HepG2 (cell line): ENCODE measurements around the gene KAZALD1. TPM values are rescaled to one million over a fixed set of nuclear protein-coding genes. Genes with fewer than 3 reads are reported as not detected.

Experiments used
- AGO2 ChIP-seq: fragments of 200-400 bp; formaldehyde crosslinking; optimal IDR thresholded peaks from 2 replicates; pipeline ENCODE3; 2017; ENCODE audit warnings: mild to moderate bottlenecking, low read depth, low read length, moderate library complexity
- BATF2 ChIP-seq: sonication (generic); formaldehyde crosslinking; IDR thresholded peaks from 2 replicates; pipeline ENCODE4 v1.8.0; 2022; ENCODE audit warnings: mild to moderate bottlenecking, missing genetic modification reagents, moderate library complexity
- HHEX ChIP-seq: IDR thresholded peaks from 2 replicates; pipeline ENCODE4 v1.6.1; 2016; ENCODE audit warnings: control low read depth
- IRX3 ChIP-seq: sonication (generic); formaldehyde crosslinking; IDR thresholded peaks from 2 replicates; pipeline ENCODE4 v1.8.1; 2023; ENCODE audit warnings: mild to moderate bottlenecking, low read depth, missing genetic modification reagents, borderline replicate concordance
- JARID2 ChIP-seq: sonication (generic); formaldehyde crosslinking; IDR thresholded peaks from 2 replicates; pipeline ENCODE4 v1.8.1; 2023; ENCODE audit warnings: missing genetic modification reagents, inconsistent platforms; ENCODE audit not compliant: insufficient replicate concordance
- NCOA1 ChIP-seq: sonication (generic); formaldehyde crosslinking; IDR thresholded peaks from 2 replicates; pipeline ENCODE4 v1.9.0; 2021; ENCODE audit warnings: missing genetic modification reagents
- NPAS2 ChIP-seq: sonication (generic); formaldehyde crosslinking; IDR thresholded peaks from 2 replicates; pipeline ENCODE4 v1.8.0; 2022; ENCODE audit warnings: mild to moderate bottlenecking, missing genetic modification reagents, borderline replicate concordance
- RCOR2 ChIP-seq: IDR thresholded peaks from 2 replicates; pipeline ENCODE4 v1.6.1; 2016; ENCODE audit warnings: missing biosample characterization, missing genetic modification reagents
- SP140L ChIP-seq: sonication (generic); formaldehyde crosslinking; IDR thresholded peaks from 2 replicates; pipeline ENCODE4 v1.4.0; 2020; ENCODE audit warnings: missing genetic modification reagents, borderline replicate concordance
- SP2 ChIP-seq: sonication (generic); formaldehyde crosslinking; IDR thresholded peaks from 2 replicates; pipeline ENCODE4 v1.5.1; 2020; ENCODE audit warnings: mild to moderate bottlenecking, missing genetic modification reagents
- TCF7 ChIP-seq: sonication (generic); IDR thresholded peaks from 2 replicates; pipeline ENCODE4 v1.6.1; 2016; ENCODE audit warnings: antibody characterized with exemption, low read depth
- TOE1 ChIP-seq: sonication (generic); formaldehyde crosslinking; IDR thresholded peaks from 2 replicates; pipeline ENCODE4 v1.4.0; 2020; ENCODE audit warnings: mild to moderate bottlenecking, missing genetic modification reagents
- ZBTB25 ChIP-seq: IDR thresholded peaks from 2 replicates; pipeline ENCODE4 v1.6.1; 2018; ENCODE audit warnings: missing genetic modification reagents
- ZMAT3 ChIP-seq: sonication (generic); formaldehyde crosslinking; conservative IDR thresholded peaks from 2 replicates; pipeline ENCODE4 v1.7.0; 2021; ENCODE audit warnings: missing genetic modification reagents
- ZNF121 ChIP-seq: sonication (generic); formaldehyde crosslinking; IDR thresholded peaks from 2 replicates; pipeline ENCODE4 v1.5.0; 2020; ENCODE audit warnings: mild to moderate bottlenecking, missing genetic modification reagents
- ZNF235 ChIP-seq: sonication (generic); formaldehyde crosslinking; IDR thresholded peaks from 2 replicates; pipeline ENCODE4 v1.8.1; 2023; ENCODE audit warnings: mild to moderate bottlenecking, missing genetic modification reagents, borderline replicate concordance
- ZNF253 ChIP-seq: sonication (generic); formaldehyde crosslinking; IDR thresholded peaks from 2 replicates; pipeline ENCODE4 v1.8.0; 2022; ENCODE audit warnings: mild to moderate bottlenecking, missing genetic modification reagents, borderline replicate concordance
- ZNF558 ChIP-seq: sonication (generic); formaldehyde crosslinking; IDR thresholded peaks from 2 replicates; pipeline ENCODE4 v1.9.0; 2022; ENCODE audit warnings: mild to moderate bottlenecking, missing genetic modification reagents, borderline replicate concordance
- ZNF670 ChIP-seq: sonication (generic); formaldehyde crosslinking; IDR thresholded peaks from 2 replicates; pipeline ENCODE4 v1.8.0; 2022; ENCODE audit warnings: mild to moderate bottlenecking, missing genetic modification reagents, borderline replicate concordance
- ZNF780A ChIP-seq: sonication (generic); formaldehyde crosslinking; IDR thresholded peaks from 2 replicates; pipeline ENCODE4 v1.8.0; 2022; ENCODE audit warnings: mild to moderate bottlenecking, missing genetic modification reagents, moderate library complexity
- ZNF841 ChIP-seq: sonication (generic); formaldehyde crosslinking; IDR thresholded peaks from 2 replicates; pipeline ENCODE4 v1.8.1; 2023; ENCODE audit warnings: missing genetic modification reagents, borderline replicate concordance
- polyA plus RNA-seq, 8 experiments: library from polyadenylated mRNA; depleted of rRNA in 3 of 8; stranded (reverse) in 7 of 8; unstranded in 1 of 8; fragments of >200 nt; fragmentation: Illumina TruSeq in 4 of 8; extraction: Trizol in 4 of 8; gene quantifications; 2 replicates each; pipeline versions ENCODE4 v1.2.1 to v1.2.3, GENCODE V29; 2011 to 2016; ENCODE audit warnings: low read depth in 4 of 8, missing spikeins in 1 of 8, mixed read lengths in 1 of 8; ENCODE audit not compliant: insufficient read depth in 1 of 8
- total RNA-seq, 5 experiments: library from RNA; depleted of rRNA; stranded (reverse); fragments of >200 nt; fragmentation: Illumina TruSeq; extraction: Trizol; gene quantifications; 2 replicates each; pipeline ENCODE4 v1.2.3, GENCODE V29; 2016; ENCODE audit warnings: low read depth in 1 of 5
- TF ChIP-seq, protein P1 (sequence below): sonication (generic); formaldehyde crosslinking; IDR thresholded peaks from 2 replicates; pipeline ENCODE4 v1.4.0; 2020; ENCODE audit warnings: mild to moderate bottlenecking, missing genetic modification reagents
- TF ChIP-seq, protein P2 (sequence below): sonication (generic); formaldehyde crosslinking; IDR thresholded peaks from 2 replicates; pipeline ENCODE4 v1.9.0; 2022; ENCODE audit warnings: missing genetic modification reagents, mild to moderate bottlenecking, borderline replicate concordance

KAZALD1 gene
- total and polyA plus RNA-seq, 2 of the 13 experiments (the other 11 are each of a cell fraction or from before 2014, with no cell fraction given) = 16.7 to 27.7 TPM

GRCh38 chr10:101062232-101063049 lies 652 bp downstream of the KAZALD1 start (continued):
- TF ChIP-seq ZMAT3 (CRISPR knock-in tag) (peak; percentile 81; the same call in 1 of the 2 replicates), ZNF670 (CRISPR knock-in tag) (no peak; the same call in 1 of the 2 replicates), IRX3 (no peak), TCF7 (no peak), SP140L (CRISPR knock-in tag) (no peak), JARID2 (CRISPR knock-in tag) (no peak), ZBTB25 (CRISPR knock-in tag) (no peak), ZNF253 (CRISPR knock-in tag) (peak; percentile 31; the same call in 1 of the 2 replicates), ZNF780A (CRISPR knock-in tag) (no peak), ZNF841 (CRISPR knock-in tag) (no peak), ZNF235 (CRISPR knock-in tag) (peak; percentile 58; the same call in 1 of the 2 replicates), AGO2 (peak; percentile 96), RCOR2 (no peak), ZNF558 (CRISPR knock-in tag) (peak; percentile 87; the same call in 1 of the 2 replicates), NPAS2 (no peak), TOE1 (no peak; the same call in 1 of the 2 replicates), HHEX (no peak), BATF2 (0 out of 2 replicates have a peak, but pooled peaks have one; percentile 81), ZNF121 (CRISPR knock-in tag) (no peak), SP2 (CRISPR knock-in tag) (0 out of 2 replicates have a peak, but pooled peaks have one; percentile 28), NCOA1 (CRISPR knock-in tag) (0 out of 2 replicates have a peak, but pooled peaks have one; percentile 13)
- TF ChIP-seq, protein P1, sequence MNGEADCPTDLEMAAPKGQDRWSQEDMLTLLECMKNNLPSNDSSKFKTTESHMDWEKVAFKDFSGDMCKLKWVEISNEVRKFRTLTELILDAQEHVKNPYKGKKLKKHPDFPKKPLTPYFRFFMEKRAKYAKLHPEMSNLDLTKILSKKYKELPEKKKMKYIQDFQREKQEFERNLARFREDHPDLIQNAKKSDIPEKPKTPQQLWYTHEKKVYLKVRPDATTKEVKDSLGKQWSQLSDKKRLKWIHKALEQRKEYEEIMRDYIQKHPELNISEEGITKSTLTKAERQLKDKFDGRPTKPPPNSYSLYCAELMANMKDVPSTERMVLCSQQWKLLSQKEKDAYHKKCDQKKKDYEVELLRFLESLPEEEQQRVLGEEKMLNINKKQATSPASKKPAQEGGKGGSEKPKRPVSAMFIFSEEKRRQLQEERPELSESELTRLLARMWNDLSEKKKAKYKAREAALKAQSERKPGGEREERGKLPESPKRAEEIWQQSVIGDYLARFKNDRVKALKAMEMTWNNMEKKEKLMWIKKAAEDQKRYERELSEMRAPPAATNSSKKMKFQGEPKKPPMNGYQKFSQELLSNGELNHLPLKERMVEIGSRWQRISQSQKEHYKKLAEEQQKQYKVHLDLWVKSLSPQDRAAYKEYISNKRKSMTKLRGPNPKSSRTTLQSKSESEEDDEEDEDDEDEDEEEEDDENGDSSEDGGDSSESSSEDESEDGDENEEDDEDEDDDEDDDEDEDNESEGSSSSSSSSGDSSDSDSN (CRISPR knock-in tag) = peak; percentile 99
- TF ChIP-seq, protein P2, sequence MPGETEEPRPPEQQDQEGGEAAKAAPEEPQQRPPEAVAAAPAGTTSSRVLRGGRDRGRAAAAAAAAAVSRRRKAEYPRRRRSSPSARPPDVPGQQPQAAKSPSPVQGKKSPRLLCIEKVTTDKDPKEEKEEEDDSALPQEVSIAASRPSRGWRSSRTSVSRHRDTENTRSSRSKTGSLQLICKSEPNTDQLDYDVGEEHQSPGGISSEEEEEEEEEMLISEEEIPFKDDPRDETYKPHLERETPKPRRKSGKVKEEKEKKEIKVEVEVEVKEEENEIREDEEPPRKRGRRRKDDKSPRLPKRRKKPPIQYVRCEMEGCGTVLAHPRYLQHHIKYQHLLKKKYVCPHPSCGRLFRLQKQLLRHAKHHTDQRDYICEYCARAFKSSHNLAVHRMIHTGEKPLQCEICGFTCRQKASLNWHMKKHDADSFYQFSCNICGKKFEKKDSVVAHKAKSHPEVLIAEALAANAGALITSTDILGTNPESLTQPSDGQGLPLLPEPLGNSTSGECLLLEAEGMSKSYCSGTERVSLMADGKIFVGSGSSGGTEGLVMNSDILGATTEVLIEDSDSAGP = peak; percentile 80
